NCI-H2196 treated with DMSO at 0.1 percent for 48 hours (cell line): Measurements from ENCODE around the gene FAM181A.

ENCODE experiments used
- DNase-seq: peaks from one replicate; lab custom pipeline; 2025; ENCODE audit not compliant: unreplicated experiment; lab: John Stamatoyannopoulos, UW

Gene FAM181A

GRCh38 chr14:93947282-93947681 is 20.1 kb downstream of the FAM181A start:
- DNase-seq, result no peak

- DNase-seq, result no peak
These were observed 22.4 kb downstream of the FAM181A start for GRCh38 chr14:93949511-93950075.

GRCh38 chr14:93950948-93951634 is 23.9 kb downstream of the FAM181A start:
- DNase-seq, result no peak

- DNase-seq, result no peak
These were observed 24.7 kb downstream of the FAM181A start for GRCh38 chr14:93951635-93952540.

GRCh38 chr14:93952829-93953228 is 25.7 kb downstream of the FAM181A start:
- no peak for DNase-seq

GRCh38 chr14:93953263-93953662 is 26.1 kb downstream of the FAM181A start:
- DNase-seq, result no peak

GRCh38 chr14:93953739-93954515 is 26.8 kb downstream of the FAM181A start:
- DNase-seq, result no peak

GRCh38 chr14:93954516-93954830 is 27.3 kb downstream of the FAM181A start:
- no peak for DNase-seq

GRCh38 chr14:93954900-93955849 is 28.0 kb downstream of the FAM181A start:
- no peak for DNase-seq

GRCh38 chr14:93955850-93956481 is 28.8 kb downstream of the FAM181A start:
- no peak for DNase-seq

- DNase-seq, result no peak
These were observed 29.6 kb downstream of the FAM181A start for GRCh38 chr14:93956514-93957332.

- no peak for DNase-seq
These were observed 30.2 kb downstream of the FAM181A start for GRCh38 chr14:93957333-93957710.

GRCh38 chr14:93957751-93958566 is 30.8 kb downstream of the FAM181A start:
- no peak for DNase-seq

GRCh38 chr14:93958567-93959238 is 31.6 kb downstream of the FAM181A start:
- DNase-seq, result no peak

- DNase-seq, result no peak
These were observed 32.3 kb downstream of the FAM181A start for GRCh38 chr14:93959239-93960107.

- DNase-seq, result no peak
These were observed 32.9 kb downstream of the FAM181A start for GRCh38 chr14:93960108-93960475.
